Astrocyte of the cerebellum (primary cell): ENCODE data around the gene LRP4.

Source experiments
- DNase-seq: peaks from one replicate; pipeline ENCODE4 v3.0.0-alpha.2; 2011; ENCODE audit warnings: low read depth
- H3K4me3 ChIP-seq: 2 replicates; pipeline ENCODE4 v1.5.1; 2011; ENCODE audit warnings: mild to moderate bottlenecking, low read depth, low read length, moderate library complexity
- in situ Hi-C: cut with HindIII; loops from 2 replicates; pipeline ENCODE4 v1.10.0; 2017; ENCODE audit warnings: low sequenced_read_pairs
- TF ChIP-seq, protein P1 (sequence below): IDR thresholded peaks from 2 replicates; pipeline ENCODE4 v1.5.1; 2012; ENCODE audit warnings: low read length, low read depth, moderate library complexity, mild to moderate bottlenecking; ENCODE audit errors: missing control alignments

LRP4 gene

DNA sequence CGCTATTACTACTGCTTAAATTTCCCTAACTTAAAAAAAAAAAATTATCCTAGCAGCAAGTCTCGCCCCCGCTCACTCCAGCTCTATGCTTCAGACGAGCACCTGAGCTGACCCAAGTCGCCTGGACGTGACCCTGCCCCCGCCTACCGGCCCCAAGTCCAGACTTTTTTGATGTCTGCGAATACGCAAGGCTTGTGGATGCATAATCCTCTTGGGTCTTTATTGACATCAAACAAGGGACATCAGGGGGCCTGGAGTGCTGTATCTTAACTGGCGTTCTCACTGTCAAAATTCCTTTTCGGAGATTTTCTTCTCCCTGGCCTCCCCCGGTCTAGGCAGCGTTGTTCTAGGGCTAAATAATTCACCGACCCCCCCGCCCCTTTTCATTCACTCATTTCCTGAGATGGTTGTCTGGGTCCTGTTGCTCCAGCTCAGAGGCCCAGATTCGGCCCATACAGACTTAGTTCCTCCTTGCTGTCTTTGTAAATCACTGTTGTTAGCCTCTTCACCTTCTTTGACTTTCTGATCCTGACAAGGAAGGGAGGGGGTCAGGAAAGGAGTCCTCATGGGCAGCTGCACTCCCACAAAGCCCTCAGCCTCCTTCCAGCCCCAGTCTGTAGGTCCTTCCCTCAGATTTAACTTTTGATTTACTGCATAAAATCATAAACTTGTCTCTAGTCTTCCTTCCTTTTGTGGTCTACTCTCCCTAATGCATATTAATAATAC lies 601 bp upstream of the LRP4 start:
- H3K4me3 ChIP-seq: peak overlapping the region; percentile 71
- DNase-seq: no peak
- in situ Hi-C loops: no loop called here
- TF ChIP-seq, protein P1, sequence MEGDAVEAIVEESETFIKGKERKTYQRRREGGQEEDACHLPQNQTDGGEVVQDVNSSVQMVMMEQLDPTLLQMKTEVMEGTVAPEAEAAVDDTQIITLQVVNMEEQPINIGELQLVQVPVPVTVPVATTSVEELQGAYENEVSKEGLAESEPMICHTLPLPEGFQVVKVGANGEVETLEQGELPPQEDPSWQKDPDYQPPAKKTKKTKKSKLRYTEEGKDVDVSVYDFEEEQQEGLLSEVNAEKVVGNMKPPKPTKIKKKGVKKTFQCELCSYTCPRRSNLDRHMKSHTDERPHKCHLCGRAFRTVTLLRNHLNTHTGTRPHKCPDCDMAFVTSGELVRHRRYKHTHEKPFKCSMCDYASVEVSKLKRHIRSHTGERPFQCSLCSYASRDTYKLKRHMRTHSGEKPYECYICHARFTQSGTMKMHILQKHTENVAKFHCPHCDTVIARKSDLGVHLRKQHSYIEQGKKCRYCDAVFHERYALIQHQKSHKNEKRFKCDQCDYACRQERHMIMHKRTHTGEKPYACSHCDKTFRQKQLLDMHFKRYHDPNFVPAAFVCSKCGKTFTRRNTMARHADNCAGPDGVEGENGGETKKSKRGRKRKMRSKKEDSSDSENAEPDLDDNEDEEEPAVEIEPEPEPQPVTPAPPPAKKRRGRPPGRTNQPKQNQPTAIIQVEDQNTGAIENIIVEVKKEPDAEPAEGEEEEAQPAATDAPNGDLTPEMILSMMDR: no peak

- no peak for DNase-seq
- peak overlapping the region; percentile 71 for H3K4me3 ChIP-seq
- TF ChIP-seq, protein P1: no peak
- in situ Hi-C loops: no loop called here
Observed at GRCh38 chr11:46917762-46918082, 628 bp downstream of the LRP4 start.

GRCh38 chr11:46917109-46917761 lies 1.1 kb downstream of the LRP4 start:
- in situ Hi-C loops: no loop called here
- TF ChIP-seq, protein P1: no peak
- H3K4me3 ChIP-seq: peak overlapping the region; percentile 71
- DNase-seq: no peak

DNA sequence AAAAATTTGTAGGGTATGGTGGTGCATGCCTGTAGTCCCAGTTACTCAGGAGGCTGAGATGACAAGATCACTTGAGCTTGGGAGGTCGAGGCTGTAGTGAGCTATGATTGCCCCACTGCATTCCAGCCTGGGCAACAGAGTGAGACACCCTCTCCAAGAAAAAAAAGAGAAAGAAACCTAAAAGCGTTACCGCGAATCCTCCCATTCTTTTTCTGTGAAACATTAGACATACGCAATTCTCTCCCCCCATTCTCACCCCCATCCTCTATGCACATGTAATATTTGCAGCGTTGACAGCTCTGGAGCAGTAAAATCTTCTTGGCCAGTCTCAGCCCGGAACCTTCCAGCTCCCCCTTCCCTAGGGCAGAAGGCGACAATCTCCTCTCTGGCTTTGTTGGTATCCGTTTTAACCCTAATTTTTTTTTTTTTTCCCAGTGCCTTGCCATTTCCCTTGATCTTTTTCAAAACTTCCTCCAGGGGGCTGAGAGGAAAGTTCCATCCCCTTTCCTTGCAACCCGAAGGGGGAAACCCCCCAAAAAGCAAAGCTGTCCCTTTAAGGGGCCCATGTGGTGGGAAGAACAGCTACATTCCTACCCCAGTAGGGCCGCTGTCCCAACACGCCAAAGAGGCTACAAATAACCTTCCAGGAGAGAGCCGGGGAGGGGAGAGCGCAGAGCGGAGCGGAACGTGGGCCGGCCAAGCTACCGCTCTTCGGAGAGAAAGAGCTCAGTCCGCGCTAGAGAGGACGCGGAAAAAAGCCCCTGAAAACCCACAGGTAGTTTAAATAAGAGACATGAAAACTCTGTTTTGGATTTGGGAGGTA lies 1.9 kb downstream of the LRP4 start:
- in situ Hi-C loops: no loop called here
- peak; percentile 49 for DNase-seq
- TF ChIP-seq, protein P1: peak; percentile 52
- H3K4me3 ChIP-seq: peak overlapping the region; percentile 71

GRCh38 chr11:46914910-46915309 lies 3.4 kb downstream of the LRP4 start:
- no peak for DNase-seq
- TF ChIP-seq, protein P1: no peak
- in situ Hi-C loops: no loop called here
- no peak overlapping the region for H3K4me3 ChIP-seq

GRCh38 chr11:46914363-46914762 lies 4.0 kb downstream of the LRP4 start:
- DNase-seq: no peak
- TF ChIP-seq, protein P1: no peak

More at GRCh38 chr11:46914363-46914762, 4.0 kb downstream of the LRP4 start:
- in situ Hi-C loops: no loop called here
- H3K4me3 ChIP-seq: no peak overlapping the region
